NCI-H526 (cell line): ENCODE data around the gene POP4.
"Not testable (repeated sequence)": the region's sequence is repeated elsewhere in the genome, so short reads cannot be mapped to it uniquely, and the experiment has no call there.

Experiments used
- DNase-seq, 2 experiments: peaks; one replicate each; lab custom pipeline; 2025; lab: John Stamatoyannopoulos, UW

Gene POP4, protein sequence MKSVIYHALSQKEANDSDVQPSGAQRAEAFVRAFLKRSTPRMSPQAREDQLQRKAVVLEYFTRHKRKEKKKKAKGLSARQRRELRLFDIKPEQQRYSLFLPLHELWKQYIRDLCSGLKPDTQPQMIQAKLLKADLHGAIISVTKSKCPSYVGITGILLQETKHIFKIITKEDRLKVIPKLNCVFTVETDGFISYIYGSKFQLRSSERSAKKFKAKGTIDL

DNA sequence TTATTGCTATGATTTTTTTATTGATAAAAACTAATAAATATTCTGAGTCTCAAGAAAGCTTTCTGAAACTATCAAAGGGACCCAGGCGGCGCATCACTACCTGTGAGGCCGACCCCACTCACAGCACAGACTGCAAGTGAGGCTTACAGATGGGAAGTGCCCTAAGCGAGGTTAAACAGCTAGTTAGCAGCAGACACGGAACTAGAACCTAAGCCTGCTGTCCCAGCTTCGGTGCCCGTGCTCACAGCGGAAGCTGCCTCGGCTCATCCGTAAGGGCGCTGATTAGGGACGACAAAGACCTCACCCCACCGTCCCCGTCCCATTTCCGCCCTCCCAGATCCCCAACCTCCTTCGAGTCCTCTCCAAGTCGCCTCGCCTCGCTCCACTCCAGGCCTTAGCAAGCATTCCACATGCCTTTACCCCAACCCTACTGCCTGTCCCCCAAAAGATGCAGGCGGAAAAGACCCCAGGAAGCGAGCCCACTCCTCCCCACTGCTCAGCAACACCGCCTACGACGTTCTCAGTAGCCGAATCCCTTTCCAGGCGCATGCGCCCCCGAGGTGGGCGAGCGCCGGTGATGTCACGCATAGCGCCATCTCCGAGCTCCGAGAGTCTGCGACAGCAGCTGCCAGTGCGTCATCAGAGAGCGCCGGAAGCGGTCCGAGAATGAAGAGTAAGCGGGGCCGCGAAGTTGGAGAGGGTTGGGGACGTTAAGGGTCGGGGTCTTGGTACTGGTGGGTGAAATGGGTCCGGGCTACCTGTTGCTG is at the start of gene POP4:
POP4 (plus strand) TSS at position 631 of the 767 bp plus-strand sequence; CDS start at position 667, 36 bp downstream.
- DNase-seq, result peak; percentile 90 to 97

DNA sequence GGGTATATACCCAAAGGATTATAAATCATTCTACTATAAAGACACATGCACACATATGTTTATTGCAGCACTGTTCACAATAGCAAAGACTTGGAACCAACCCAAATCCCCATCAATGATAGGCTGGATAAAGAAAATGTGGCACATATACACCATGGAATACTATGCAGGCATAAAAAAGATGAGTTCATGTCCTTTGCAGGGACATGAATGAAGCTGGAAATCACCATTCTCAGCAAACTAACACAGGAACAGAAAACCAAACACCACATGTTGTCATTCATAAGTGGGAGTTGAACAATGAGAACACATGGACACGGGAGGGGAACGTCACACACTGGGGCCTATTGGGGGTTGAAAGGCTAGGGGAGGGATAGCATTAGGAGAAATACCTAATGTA is 47.0 kb upstream of the POP4 start:
- not testable (repeated sequence) for DNase-seq

DNA sequence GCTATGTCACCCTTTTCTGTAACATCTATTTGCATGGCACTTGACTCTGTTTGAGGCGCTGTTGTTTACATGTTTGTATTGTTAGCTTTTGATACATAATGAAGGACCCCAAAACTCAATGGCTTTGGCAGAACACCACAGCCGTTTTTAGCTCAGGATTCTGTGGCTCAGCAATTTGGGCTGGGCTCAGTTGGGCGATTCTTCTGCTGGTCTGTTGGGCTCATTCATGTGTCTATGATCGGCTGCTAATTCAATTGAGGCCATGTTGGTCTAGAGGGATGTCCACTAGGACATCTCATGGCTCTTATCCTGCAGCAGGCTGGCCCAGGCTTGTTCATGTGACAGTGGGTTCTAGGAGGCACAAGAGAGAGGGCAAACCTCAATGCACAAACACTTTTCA is 46.3 kb upstream of the POP4 start:
- DNase-seq, result no peak

DNA sequence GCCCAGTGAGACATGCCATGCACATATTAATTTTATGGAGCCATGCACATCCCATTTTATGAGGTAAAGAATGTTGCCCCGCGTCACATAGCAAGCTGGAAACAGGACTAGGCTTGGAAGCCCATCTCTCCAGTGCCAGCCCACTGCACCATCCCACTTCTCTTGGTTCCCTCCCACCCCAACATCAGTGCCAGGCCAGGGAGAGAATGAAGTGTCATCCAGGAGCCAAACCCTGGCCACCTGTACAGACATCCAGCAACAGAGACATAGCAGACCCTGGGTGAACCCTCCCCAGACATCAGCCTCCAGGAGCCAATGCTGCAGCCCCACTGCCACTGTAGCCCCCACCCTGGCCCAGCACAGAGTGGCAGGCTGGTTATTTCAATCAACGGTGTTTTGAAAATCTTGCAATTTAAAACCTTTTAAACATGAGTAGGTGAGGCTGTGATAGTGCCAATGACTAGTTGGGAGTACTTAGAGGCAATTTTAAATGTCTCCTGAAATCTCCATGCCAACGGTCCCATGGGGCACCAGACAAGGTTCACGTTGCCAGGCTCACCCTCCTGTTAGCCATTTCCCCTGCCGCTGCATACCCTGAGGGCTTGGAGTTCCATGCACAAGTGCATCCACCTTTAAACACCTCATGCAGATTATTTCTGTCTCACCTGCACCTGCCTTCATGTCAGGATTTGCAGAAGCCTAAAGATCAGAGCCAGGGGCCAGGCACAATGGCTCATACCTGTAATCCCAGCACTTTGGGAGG is 45.6 kb upstream of the POP4 start:
- peak; percentile 4 to 35 for DNase-seq

DNA sequence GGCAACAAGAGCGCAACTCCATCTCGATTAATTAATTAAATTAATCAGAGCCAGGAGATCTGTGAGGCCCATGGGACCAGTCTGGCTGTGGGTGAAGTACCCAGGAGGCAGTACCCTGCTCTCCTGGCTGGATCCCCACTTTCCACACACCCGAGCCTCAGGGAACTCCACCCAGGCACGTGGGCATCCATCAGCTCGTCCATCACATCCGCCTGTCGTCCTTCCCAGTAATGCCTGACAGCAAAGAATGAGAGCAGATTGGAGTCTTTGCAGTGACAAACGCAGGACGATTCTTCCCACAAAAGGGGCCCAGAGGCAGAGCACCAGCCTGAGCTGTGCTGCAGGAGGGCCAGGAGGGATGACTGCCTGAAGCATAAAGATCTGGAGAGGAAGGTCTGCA is 44.5 kb upstream of the POP4 start:
- DNase-seq, result no peak

DNA sequence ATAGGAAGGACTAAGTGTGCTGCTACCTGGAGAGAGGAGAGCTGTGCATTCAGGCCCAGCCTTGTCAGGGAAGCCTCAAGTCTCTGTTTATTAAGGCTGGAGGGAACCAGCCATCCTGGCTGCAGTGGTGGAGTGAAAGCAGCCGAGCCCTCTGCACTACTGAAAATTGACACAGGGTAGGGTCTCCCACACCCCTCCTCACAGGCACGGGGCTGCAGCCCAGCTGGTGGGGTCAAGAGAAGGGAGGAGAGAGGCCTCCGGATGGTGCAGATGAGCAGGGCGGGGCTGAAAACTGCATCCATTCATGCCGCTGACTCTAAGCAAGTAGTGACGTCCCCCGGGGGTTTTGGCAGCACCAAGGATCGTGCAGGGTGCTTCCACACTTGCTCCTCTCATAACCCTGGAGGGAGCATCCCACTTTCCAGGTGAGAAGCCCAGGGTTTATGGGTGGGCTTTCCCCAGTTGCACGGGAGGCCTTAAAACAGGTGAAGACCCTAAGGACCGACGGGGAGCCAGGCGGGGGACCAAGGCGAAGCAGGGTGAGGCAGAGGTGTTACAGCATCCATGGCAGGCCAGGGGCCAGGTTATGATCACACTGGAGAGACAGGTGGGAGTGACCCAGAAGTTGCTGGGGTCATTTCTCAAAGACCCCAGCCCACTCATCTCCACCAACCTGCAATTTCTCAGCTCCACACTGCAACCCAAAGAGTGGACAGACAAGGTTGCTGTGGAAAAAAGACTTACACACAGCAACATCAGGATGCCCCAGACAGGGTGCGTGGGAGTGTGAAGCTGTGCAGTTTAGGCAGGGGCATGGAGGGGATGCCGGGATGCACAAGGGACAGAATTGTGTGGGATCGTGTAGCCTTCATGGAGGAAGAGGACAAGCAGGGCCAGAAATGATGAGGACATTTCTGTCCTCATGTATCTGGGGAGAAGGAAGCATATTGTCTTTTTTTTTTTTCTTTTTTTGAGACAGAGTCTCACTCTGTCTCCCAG is 43.5 kb upstream of the POP4 start:
- DNase-seq, result no peak

DNA sequence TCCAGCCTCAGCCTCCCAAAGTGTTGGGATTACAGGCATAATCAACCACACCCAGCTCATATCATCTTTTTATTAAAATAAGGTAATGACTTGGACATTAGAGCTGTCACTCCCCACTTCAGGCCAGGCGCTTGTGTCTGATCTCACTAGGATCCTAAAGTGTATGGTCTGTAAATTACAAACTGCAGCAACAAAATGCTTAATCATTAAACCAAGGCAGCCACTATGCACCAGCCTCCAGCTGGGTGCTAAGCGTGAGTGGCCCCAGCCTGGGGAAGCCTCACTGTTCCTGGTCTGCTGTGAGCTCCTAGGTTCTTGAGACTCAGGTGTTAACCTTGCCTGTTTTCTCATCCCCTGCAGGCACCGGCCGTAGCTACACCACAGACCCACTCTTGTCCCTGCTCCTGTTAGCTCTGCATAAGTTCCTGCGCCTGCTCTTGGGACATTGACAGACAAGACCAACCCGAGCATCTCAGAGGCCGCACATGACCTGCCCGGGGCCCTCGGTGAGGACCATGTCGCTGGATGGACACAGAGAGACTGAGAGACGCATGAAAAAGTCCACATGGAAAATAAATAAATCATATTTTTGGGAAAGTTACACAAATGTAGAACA is 42.5 kb upstream of the POP4 start:
- DNase-seq, result no peak

DNA sequence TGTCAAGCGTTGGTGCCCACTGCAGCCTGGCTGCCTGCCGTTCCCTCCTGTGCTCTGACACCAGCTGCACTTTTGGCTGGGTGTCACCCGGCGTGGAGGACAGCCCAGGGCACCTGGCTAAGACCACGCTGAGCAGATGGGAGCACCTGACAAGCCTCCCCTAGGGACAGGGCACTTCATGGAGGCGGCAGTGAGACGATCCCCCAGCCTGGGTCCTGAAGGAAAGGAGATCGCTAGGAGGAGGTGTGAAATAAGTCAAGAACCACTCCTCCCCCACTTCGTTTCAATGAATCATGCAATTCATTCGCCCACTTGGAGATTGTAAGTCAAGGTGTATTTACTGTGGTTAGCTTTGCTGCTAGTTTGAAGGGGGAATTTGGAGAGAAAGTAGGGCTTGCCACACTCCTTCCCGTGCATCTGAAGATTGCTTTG is 41.5 kb upstream of the POP4 start:
- no peak for DNase-seq

DNA sequence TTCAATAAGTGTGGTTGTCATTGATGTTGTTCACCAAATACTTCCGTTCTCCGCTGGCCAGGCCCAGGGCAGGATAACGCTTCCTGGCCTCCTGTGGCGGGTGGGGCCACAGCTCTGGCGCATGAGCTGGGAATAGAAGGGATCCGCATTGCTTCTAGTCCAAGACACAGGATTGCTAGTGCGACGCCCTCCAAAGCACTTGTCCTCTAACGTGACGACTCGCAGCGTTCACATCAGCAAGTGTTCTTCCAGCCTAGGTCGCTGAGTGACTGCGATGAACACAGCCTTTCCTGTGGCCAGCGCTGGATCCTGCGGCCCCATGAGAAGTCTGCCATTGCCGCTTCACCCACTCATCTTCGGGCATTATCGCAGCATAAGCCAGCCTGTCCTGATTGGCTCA is 40.9 kb upstream of the POP4 start:
- DNase-seq, result no peak

DNA sequence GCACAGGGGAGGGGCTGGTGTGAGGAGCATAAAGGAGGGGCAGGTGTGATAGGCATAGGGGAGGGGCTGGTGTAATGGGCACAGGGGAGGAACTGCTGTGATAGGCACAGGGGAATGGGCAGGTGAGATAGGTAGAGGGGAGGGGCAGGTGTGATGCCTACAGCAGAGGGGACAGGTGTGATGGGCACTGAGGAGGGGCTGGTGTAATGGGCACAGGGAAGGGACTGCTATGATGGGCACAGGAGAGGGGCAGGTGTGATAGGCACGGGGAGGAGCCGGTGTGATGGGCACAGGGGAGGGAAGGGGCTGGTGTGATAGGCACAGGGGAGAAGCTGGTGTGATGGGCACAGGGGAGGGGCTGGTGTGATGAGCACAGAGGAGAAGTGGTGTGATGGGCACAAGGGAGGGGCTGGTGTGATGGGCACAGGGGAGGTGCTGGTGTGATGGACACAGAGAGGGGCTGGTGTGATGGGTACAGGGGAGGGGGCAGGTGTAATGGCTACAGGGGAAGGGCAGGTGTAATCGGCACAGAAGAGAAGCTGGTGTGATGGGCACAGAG is 39.5 kb upstream of the POP4 start:
- DNase-seq, result no peak

DNA sequence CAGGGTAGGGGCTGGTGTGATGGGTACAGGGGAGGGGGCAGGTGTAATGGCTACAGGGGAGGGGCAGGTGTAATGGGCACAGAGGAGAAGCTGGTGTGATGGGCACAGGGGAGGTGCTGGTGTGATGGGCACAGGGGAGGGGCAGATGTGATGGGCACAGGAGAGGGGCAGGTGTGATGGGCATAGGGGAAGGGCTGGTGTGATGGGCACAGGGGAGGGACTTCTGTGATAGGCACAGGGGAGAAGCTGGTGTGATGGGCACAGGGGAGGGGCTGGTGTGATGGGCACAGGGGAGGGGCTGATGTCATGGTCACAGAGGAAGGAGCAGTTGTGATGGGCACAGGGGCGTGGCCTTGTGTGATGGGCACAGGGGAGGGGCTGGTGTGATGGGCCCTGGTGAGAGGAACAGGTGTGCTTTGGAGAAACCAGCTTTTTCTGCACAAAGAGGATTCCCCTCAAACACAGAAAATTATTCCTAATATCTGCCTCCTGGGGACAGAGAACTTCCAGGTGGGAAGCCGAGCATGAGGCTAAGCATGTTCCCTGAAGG is 38.6 kb upstream of the POP4 start:
- no peak for DNase-seq

DNA sequence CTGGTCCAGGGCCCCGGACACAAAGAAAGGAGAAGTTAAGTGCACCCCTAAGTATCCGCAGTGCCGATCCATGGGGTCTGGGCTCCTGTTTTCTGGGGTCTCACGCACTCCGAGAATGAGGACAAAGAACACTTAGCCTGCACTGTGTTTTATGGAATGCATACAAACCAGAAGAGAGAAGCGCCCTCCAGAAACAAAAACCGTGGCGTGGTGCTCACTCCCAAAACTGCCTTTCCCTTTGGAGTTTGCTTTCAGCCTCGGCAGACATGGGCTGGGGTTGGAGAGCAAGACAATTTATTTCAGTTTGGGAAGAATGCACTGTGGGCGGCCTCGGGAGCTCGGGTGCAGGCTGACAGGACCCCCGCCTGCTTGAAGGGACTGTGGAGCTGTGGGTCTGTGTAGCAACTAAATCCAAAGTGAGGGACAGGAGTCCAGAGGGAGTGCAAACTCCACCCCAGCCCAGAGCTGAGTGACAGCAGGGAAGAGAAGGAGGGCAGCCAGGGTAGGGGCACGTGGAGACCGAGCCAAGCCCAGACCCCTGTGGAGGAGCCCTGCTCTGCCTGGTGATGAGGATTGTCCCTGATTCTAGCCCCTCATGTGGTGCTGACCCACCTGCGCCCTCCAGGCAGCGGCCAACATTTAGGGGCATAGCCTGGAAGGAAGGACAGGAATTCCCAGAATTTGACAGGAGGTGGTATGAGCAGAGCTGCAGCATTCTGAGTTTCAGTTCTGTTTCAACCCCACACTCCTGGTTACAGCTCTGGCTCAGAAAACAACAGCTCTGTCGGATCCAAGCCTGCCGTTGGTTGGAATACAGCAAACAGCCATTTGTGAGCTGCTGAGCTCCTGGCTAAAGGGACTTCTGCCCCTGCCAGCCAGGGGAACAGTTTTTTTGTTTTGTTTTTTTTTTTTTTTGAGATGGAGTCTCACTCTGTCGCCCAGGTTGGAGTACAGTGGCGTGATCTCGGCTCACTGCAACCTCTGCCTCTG is 37.8 kb upstream of the POP4 start:
- DNase-seq, result no peak

DNA sequence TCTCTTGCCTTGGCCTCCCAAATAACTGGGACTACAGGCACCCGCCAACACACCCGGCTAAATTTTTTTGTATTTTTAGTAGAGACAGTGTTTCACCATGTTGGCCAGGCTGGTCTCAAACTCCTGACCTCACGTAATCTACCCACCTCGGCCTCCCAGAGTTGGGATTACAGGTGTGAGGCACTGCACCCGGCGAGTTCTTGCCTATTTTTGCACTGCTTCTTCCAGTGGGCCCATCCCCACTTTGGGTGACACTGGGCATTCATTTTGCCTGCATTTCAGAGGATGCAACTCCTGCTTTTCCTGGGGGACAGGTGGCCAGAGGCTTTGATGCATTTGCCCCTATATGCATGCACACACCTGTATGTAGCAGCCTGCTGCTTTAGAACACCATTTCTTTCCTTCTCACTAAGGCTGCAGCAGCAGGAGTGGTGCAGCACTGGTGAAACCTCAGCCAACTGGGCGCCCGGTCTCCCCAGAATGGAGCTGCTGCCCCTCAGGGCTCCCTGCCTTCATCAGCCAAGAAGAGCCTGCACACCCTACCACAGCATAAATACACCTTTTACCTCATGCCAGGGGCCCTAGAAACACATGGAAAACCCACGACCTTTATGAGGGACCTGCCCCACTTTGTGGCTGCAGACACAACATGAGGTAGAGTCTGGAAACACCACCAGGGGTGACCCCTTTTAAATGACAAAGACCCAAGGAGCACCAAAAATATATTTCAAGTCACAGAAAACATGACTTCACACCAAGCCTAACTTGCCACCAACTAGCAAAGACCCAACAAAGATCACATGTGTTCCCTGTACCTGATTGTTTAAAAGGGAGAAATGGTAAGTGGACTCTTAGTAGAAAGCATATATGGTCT is 36.8 kb upstream of the POP4 start:
- DNase-seq, result no peak

DNA sequence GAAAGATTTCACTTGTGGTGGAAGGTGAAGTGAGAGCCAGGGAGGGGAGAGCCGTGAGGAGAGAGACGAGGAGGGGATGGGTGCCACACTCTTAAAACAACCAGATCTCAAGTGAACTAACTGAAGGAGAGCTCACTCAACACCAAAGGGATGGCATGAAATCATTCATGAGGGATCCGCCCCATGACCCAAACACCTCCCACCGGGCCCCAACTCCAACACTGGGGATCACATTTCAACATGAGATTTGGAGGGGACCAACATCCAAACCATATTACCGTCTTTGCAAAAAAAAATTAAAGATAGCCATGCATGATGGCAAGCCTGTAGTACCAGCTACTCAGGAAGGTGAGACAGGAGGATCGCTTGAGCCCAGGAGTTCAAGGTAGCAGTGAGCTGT is 34.9 kb upstream of the POP4 start:
- no peak for DNase-seq

DNA sequence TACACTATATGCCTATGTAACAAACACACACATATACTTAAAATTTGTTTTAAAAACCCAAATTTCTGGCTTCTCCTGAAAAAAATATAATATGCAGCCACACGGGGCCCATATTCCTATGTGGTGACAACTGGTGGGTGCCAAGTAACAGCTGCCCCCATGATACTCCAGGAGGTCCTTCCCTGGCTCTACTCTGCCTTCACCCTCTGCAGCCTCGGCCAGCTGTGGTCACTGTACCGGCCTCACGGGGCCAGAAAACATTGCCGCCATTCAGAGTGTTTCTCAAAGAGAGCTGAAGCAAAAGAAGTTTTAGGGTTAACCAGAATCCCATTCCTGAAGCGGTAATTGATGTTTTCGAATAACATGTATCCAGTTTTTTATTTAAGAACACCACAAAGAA is 32.6 kb upstream of the POP4 start:
- no peak for DNase-seq

DNA sequence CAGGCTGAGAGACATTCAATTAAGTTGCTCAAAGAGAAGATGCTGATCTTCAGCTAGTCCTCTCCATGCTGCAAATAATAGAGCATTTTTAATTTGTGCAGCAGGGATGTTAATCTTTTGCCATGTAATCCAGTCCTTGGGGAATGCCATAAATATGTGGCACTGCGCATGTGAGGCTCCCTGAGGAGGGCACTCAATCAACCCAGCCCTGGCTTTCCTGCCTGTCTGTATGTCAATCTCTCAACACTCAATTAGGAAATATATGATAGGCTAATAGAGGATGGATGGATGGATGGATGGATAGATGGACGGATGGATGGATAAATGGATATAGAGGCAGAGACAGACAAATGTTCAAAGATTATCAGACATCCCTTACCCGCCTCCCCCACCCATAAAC is 31.6 kb upstream of the POP4 start:
- DNase-seq, result no peak

DNA sequence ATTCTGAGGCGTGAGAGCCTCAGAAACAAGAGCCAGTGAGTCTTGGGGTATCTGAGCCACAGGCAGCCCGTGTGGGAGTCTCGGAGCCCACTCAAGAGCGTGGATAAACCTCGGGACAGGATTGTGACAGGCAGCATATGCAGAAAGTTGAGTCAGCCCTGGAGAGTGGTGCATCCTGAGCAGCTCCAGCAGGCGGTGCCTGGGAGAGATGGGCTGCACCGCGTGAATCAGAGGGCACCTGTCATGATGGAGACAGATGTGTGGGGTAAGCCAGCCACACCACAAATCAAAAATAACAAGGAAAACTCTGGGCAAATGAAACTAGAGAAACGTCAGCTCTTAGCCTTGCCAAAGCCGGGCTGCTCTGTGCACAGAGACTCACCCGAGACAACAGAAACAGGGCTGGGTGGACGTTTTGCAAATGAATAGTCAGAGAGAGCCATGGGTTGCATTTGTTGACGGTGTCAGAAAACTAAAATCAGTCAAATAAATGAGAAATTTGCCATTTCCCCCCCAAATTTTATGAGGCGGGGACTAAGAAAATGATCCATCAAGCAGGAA is 30.0 kb upstream of the POP4 start:
- peak in 1 of 2 experiments; percentile 13 for DNase-seq
